Natural killer cell (primary cell): ENCODE results near the gene PTOV1. TPM values are rescaled to one million over a fixed set of nuclear protein-coding genes. Genes with fewer than 3 reads are reported as not detected.

Source experiments
- ATAC-seq, 3 donors: fragments of 150-1000 bp in 2 of 3; fragments of 200-7000 bp in 1 of 3; cut with Tn5 transposase; 1 replicate in 1 of 3; 2 replicates in 2 of 3; pipeline ENCODE4 v1.10.0; 2021; ENCODE audit warnings: mild to moderate bottlenecking in 2 of 3, moderate library complexity in 2 of 3
- DNase-seq, 2 donors: peaks; one replicate each; pipeline versions ENCODE4 v3.0.0 to v3.0.0-alpha.2; 2013 to 2021; ENCODE audit warnings: mixed read lengths in 1 of 2
- H3K27ac ChIP-seq: one replicate; pipeline ENCODE4 v1.5.1; 2013; ENCODE audit warnings: mild to moderate bottlenecking, low read length
- H3K27me3 ChIP-seq: one replicate; pipeline ENCODE4 v1.6.1; 2013; ENCODE audit warnings: low read length; ENCODE audit not compliant: control insufficient read depth, insufficient read depth
- H3K36me3 ChIP-seq: one replicate; pipeline ENCODE4 v1.6.1; 2013; ENCODE audit warnings: low read length; ENCODE audit not compliant: control insufficient read depth, insufficient read depth
- H3K4me1 ChIP-seq: one replicate; pipeline ENCODE4 v1.6.1; 2013; ENCODE audit warnings: low read length; ENCODE audit not compliant: control insufficient read depth, insufficient read depth
- H3K4me3 ChIP-seq: one replicate; pipeline ENCODE4 v1.5.1; 2013; ENCODE audit warnings: low read length
- H3K9me3 ChIP-seq: one replicate; pipeline ENCODE4 v1.6.1; 2013; ENCODE audit warnings: low read length; ENCODE audit not compliant: control insufficient read depth, insufficient read depth
- H3K27ac Mint-ChIP-seq, 2 donors: one replicate each; pipeline ENCODE4 v1.8.0; 2022; ENCODE audit warnings: mild to moderate bottlenecking in 2 of 2, mixed read lengths in 2 of 2, moderate library complexity in 1 of 2
- H3K27me3 Mint-ChIP-seq, 2 donors: one replicate each; pipeline ENCODE4 v1.8.0; 2022; ENCODE audit warnings: low read depth in 2 of 2, mixed read lengths in 2 of 2
- H3K36me3 Mint-ChIP-seq: one replicate; pipeline ENCODE4 v1.8.0; 2022; ENCODE audit warnings: mixed read lengths
- H3K4me1 Mint-ChIP-seq, 2 donors: one replicate each; pipeline ENCODE4 v1.8.0; 2022; ENCODE audit warnings: mixed read lengths in 2 of 2
- H3K4me3 Mint-ChIP-seq: one replicate; pipeline ENCODE4 v1.8.0; 2022; ENCODE audit warnings: mild to moderate bottlenecking, moderate library complexity, mixed read lengths
- H3K9me3 Mint-ChIP-seq, 2 donors: one replicate each; pipeline ENCODE4 v1.8.0; 2022; ENCODE audit warnings: mixed read lengths in 2 of 2
- CTCF ChIP-seq: fragments of 200-600 bp; IDR thresholded peaks from one replicate; pipeline ENCODE4 v1.8.0; 2022; ENCODE audit warnings: antibody characterized with exemption
- WGBS: methylation state at CpG from one replicate; pipeline ENCODE4 v1.1.7; 2013; ENCODE audit warnings: missing lambda C conversion rate; ENCODE audit not compliant: insufficient coverage; 5-methylcytosine and 5-hydroxymethylcytosine counted together
- intact Hi-C: fragments of 100-400 bp; cut with micrococcal nuclease; formaldehyde crosslinking; loops from one replicate; pipeline ENCODE4 v1.14.2; 2022
- total RNA-seq, 4 donors: library from RNA; stranded (reverse); fragments of 120-200 nt in 1 of 4; gene quantifications; one replicate each; pipeline versions ENCODE4 v1.2.3 to v1.2.4, GENCODE V29; 2013 to 2022

Gene PTOV1
- total RNA-seq, 3 donors from 2014 or later (not counting 1 experiment from before 2014, with no cell fraction given) = 116 to 132 (median 128) TPM

DNA sequence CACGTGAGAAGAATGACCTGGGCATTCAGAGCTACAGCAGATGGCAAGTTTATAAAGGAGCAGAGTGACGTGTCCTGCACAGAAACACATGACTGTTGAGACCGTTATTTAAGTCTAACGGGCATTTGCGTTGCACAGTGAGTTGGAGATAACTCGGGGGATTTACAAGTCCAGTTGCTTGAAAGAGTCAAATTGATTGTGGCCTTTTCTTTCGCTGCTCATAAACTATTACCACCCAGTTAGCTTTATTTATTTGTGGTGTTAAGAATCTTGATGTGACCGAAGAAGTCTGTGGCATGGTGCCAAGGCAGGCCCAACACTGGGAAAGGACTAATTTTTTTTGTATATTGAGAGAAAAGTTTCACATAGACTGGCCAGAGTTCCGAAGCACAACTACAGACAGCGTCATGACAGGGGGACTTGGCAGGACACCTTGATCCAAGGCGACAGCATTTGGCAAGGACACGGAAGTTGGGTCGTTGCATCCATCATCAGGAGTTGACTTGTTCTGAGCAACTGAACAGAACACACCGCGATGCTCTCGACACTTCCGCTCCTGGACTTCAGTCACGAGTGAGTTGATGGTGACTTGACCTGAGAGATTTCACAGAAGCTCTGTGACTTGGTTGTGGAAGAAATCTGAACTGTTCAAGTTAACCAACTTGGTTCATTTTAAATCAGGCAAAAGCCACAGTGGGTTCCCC lies 11.9 kb upstream of the PTOV1 start:
- Histone ChIP-seq H3K36me3 (peaks cover 38% of the 10 kb centered on the region), H3K27me3 (no peaks in the 10 kb centered on the region), H3K27ac (no peak overlapping the region), H3K9me3 (no peaks in the 10 kb centered on the region), H3K4me3 (no peak overlapping the region), H3K4me1 (peaks cover 1% of the 10 kb centered on the region)
- Mint-ChIP-seq H3K27me3 (no peaks in the 10 kb centered on the region), H3K9me3 (no peaks in the 10 kb centered on the region), H3K27ac (no peak overlapping the region), H3K4me3 (no peak overlapping the region), H3K36me3 (no peaks in the 10 kb centered on the region), H3K4me1 (peaks cover 10 to 19% of the 10 kb centered on the region in 2 donors)
- 97% methylated on average over 17 of the region's 18 CpGs for WGBS
- no peak for TF ChIP-seq CTCF
- no peak for ATAC-seq
- DNase-seq = no peak
- intact Hi-C loops = no loop called here

- Mint-ChIP-seq H3K9me3 (no peaks in the 10 kb centered on the region), H3K4me1 (peaks cover 10 to 19% of the 10 kb centered on the region in 2 donors), H3K4me3 (no peak overlapping the region), H3K36me3 (no peaks in the 10 kb centered on the region), H3K27ac (no peak overlapping the region), H3K27me3 (no peaks in the 10 kb centered on the region)
- no peaks in the 10 kb centered on the region for H3K27me3 ChIP-seq
- no peaks in the 10 kb centered on the region for H3K9me3 ChIP-seq
- H3K4me1 ChIP-seq = peaks cover 8% of the 10 kb centered on the region
- peaks cover 31% of the 10 kb centered on the region for H3K36me3 ChIP-seq
- no peak overlapping the region for H3K4me3 ChIP-seq
- TF ChIP-seq CTCF = no peak
- 98% methylated on average over 11 of the region's 11 CpGs for WGBS
- DNase-seq = no peak
- no peak for ATAC-seq
- H3K27ac ChIP-seq = no peak overlapping the region
- intact Hi-C loops = no loop called here
Measured at GRCh38 chr19:49839713-49840112, 11.2 kb upstream of the PTOV1 start.

DNA sequence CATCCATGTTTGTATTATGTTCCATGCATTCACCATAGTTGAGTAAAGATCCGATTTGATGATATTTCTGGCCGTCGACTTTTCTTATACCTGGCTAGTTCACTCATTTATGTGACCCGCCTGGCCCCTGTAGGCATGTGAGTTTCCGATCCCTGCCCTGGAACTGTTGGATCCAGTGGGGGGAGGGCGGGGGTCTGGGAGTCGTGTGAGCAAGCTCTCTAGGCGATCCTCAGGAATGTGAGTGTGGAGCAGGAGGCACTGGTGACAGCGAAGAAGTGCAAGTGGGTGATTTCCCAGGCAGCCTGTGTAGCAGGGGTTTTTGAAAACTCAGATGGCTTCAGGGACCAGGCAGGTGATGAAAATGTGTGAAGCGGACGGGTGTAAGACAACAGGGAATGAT lies 10.6 kb upstream of the PTOV1 start:
- Histone ChIP-seq H3K27me3 (no peaks in the 10 kb centered on the region), H3K36me3 (peaks cover 25% of the 10 kb centered on the region), H3K4me1 (peaks cover 8% of the 10 kb centered on the region), H3K27ac (no peak overlapping the region), H3K4me3 (no peak overlapping the region), H3K9me3 (no peaks in the 10 kb centered on the region)
- no peaks in the 10 kb centered on the region for H3K27me3 Mint-ChIP-seq
- H3K9me3 Mint-ChIP-seq = no peaks in the 10 kb centered on the region
- DNase-seq (no peak), ATAC-seq (no peak)
- no peaks in the 10 kb centered on the region for H3K36me3 Mint-ChIP-seq
- 91% methylated on average over 11 of the region's 11 CpGs for WGBS
- H3K4me1 Mint-ChIP-seq = peaks cover 10 to 19% of the 10 kb centered on the region in 2 donors
- peak overlapping the region in 1 of 2 donors; percentile 38 for H3K27ac Mint-ChIP-seq
- H3K4me3 Mint-ChIP-seq = no peak overlapping the region
- intact Hi-C loops = no loop called here
- TF ChIP-seq CTCF = no peak
